ENCODE results near the gene ANKK1. TPM values are rescaled to one million over a fixed set of nuclear protein-coding genes. Genes with fewer than 3 reads are reported as not detected.

ANKK1 gene
- total and polyA plus RNA-seq, 2 of the 8 experiments (the other 6 are each of a cell fraction or from before 2014, with no cell fraction given): 0.11 TPM; not detected in 1

DNA sequence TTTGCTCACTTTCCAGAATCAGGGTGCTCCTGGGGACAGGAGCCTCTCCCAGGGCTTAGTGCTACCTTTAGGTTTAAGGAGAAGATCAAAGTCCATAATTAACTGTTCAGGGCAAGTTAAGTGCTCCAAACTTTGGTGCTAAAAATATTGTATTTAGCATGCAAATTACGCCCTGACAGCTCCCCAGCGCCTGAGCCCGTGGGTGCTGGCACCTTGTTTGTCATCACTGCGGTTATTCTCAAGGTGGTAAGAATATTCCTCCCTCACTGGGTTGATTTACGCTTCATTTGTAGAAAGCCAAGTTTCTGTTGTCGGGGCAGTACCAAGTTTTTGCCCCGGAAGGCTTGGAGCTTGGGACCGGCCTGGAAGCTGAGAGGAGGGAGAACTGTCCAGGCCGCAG is 21.3 kb downstream of the ANKK1 start (continued):
- no peak for TF ChIP-seq SUZ12 (IDR thresholded peaks at IDR 0.05; ENCODE audit: low read length)
